HepG2 (cell line): Measurements from ENCODE around the gene MYO1C. TPM values are rescaled to one million over a fixed set of nuclear protein-coding genes. Genes with fewer than 3 reads are reported as not detected.

Source experiments
- ADNP ChIP-seq: sonication (generic); formaldehyde crosslinking; IDR thresholded peaks from 2 replicates; pipeline ENCODE4 v1.4.0; 2020; ENCODE audit warnings: missing genetic modification reagents
- ATF1 ChIP-seq: IDR thresholded peaks from 2 replicates; pipeline ENCODE4 v1.6.1; 2016; ENCODE audit warnings: mild to moderate bottlenecking, control low read depth
- CHD4 ChIP-seq: fragments of 200-600 bp; sonication (generic); IDR thresholded peaks from 2 replicates; pipeline ENCODE4 v1.7.0; 2017; ENCODE audit warnings: mild to moderate bottlenecking, low read length, borderline replicate concordance
- FLYWCH1 ChIP-seq: sonication (generic); formaldehyde crosslinking; IDR thresholded peaks from 2 replicates; pipeline ENCODE4 v1.8.1; 2023; ENCODE audit warnings: mild to moderate bottlenecking, missing genetic modification reagents
- KDM5B ChIP-seq: sonication (generic); formaldehyde crosslinking; IDR thresholded peaks from 2 replicates; pipeline ENCODE4 v1.4.0; 2020; ENCODE audit warnings: missing genetic modification reagents, mild to moderate bottlenecking, borderline replicate concordance
- MBD4 ChIP-seq: IDR thresholded peaks from 2 replicates; pipeline ENCODE4 v1.6.1; 2012; ENCODE audit warnings: low read length, inconsistent platforms, borderline replicate concordance
- NFE2 ChIP-seq: sonication (generic); formaldehyde crosslinking; IDR thresholded peaks from 2 replicates; pipeline ENCODE4 v1.4.0; 2020; ENCODE audit warnings: missing genetic modification reagents
- NFIC ChIP-seq: IDR thresholded peaks from 2 replicates; pipeline ENCODE4 v1.6.1; 2012; ENCODE audit warnings: mild to moderate bottlenecking, low read length, inconsistent platforms
- PRPF4 ChIP-seq: fragments of 200-400 bp; formaldehyde crosslinking; IDR thresholded peaks from 2 replicates; pipeline ENCODE4 v1.6.1; 2016; ENCODE audit warnings: low read length, low read depth; ENCODE audit not compliant: poor library complexity, severe bottlenecking
- RFX3 ChIP-seq: IDR thresholded peaks from 2 replicates; pipeline ENCODE4 v1.6.1; 2016; ENCODE audit warnings: missing biosample characterization, missing genetic modification reagents
- SNRNP70 ChIP-seq: fragments of 200-400 bp; formaldehyde crosslinking; IDR thresholded peaks from 2 replicates; pipeline ENCODE4 v1.6.1; 2017; ENCODE audit warnings: mild to moderate bottlenecking, low read depth, low read length, moderate library complexity
- TCF7 ChIP-seq: sonication (generic); IDR thresholded peaks from 2 replicates; pipeline ENCODE4 v1.6.1; 2016; ENCODE audit warnings: antibody characterized with exemption, low read depth
- TOE1 ChIP-seq: sonication (generic); formaldehyde crosslinking; IDR thresholded peaks from 2 replicates; pipeline ENCODE4 v1.4.0; 2020; ENCODE audit warnings: mild to moderate bottlenecking, missing genetic modification reagents
- ZBTB8A ChIP-seq: sonication (generic); formaldehyde crosslinking; IDR thresholded peaks from 2 replicates; pipeline ENCODE4 v1.4.0; 2020; ENCODE audit warnings: mild to moderate bottlenecking, low read depth, missing genetic modification reagents, borderline replicate concordance
- ZNF337 ChIP-seq: sonication (generic); formaldehyde crosslinking; IDR thresholded peaks from 2 replicates; pipeline ENCODE4 v1.5.1; 2020; ENCODE audit warnings: missing genetic modification reagents, low read depth, mild to moderate bottlenecking, borderline replicate concordance
- ZNF510 ChIP-seq: sonication (generic); formaldehyde crosslinking; IDR thresholded peaks from 2 replicates; pipeline ENCODE4 v1.4.0; 2020; ENCODE audit warnings: low read depth, mild to moderate bottlenecking, missing genetic modification reagents
- ZNF558 ChIP-seq: sonication (generic); formaldehyde crosslinking; IDR thresholded peaks from 2 replicates; pipeline ENCODE4 v1.9.0; 2022; ENCODE audit warnings: mild to moderate bottlenecking, missing genetic modification reagents, borderline replicate concordance
- ZNF577 ChIP-seq: sonication (generic); formaldehyde crosslinking; IDR thresholded peaks from 2 replicates; pipeline ENCODE4 v1.4.0; 2020; ENCODE audit warnings: mild to moderate bottlenecking, low read depth, missing genetic modification reagents, borderline replicate concordance
- ZNF644 ChIP-seq: IDR thresholded peaks from 2 replicates; pipeline ENCODE4 v1.6.1; 2016; ENCODE audit warnings: low read depth
- ZNF850 ChIP-seq: sonication (generic); formaldehyde crosslinking; conservative IDR thresholded peaks from 2 replicates; pipeline ENCODE4 v1.9.0; 2021; ENCODE audit warnings: mild to moderate bottlenecking, missing genetic modification reagents
- polyA plus RNA-seq, 8 experiments: library from polyadenylated mRNA; depleted of rRNA in 3 of 8; stranded (reverse) in 7 of 8; unstranded in 1 of 8; fragments of >200 nt; fragmentation: Illumina TruSeq in 4 of 8; extraction: Trizol in 4 of 8; gene quantifications; 2 replicates each; pipeline versions ENCODE4 v1.2.1 to v1.2.3, GENCODE V29; 2011 to 2016; ENCODE audit warnings: low read depth in 4 of 8, missing spikeins in 1 of 8, mixed read lengths in 1 of 8; ENCODE audit not compliant: insufficient read depth in 1 of 8
- total RNA-seq, 5 experiments: library from RNA; depleted of rRNA; stranded (reverse); fragments of >200 nt; fragmentation: Illumina TruSeq; extraction: Trizol; gene quantifications; 2 replicates each; pipeline ENCODE4 v1.2.3, GENCODE V29; 2016; ENCODE audit warnings: low read depth in 1 of 5
- TF ChIP-seq, protein P1 (sequence below): sonication (generic); formaldehyde crosslinking; conservative IDR thresholded peaks from 2 replicates; pipeline ENCODE4 v1.4.0; 2020; ENCODE audit warnings: mild to moderate bottlenecking, missing genetic modification reagents, moderate library complexity
- TF ChIP-seq, protein P2 (sequence below): conservative IDR thresholded peaks from 2 replicates; pipeline ENCODE4 v1.6.1; 2018; ENCODE audit warnings: missing genetic modification reagents
- TF ChIP-seq, protein P3 (sequence below): sonication (generic); formaldehyde crosslinking; IDR thresholded peaks from 2 replicates; pipeline ENCODE4 v1.4.0; 2020; ENCODE audit warnings: missing genetic modification reagents
- TF ChIP-seq, protein P4 (sequence below): sonication (generic); formaldehyde crosslinking; IDR thresholded peaks from 2 replicates; pipeline ENCODE4 v1.5.0; 2020; ENCODE audit warnings: mild to moderate bottlenecking, missing genetic modification reagents

Gene MYO1C
- total and polyA plus RNA-seq, 2 of the 13 experiments (the other 11 are each of a cell fraction or from before 2014, with no cell fraction given), result 22.7 to 40.8 TPM

DNA sequence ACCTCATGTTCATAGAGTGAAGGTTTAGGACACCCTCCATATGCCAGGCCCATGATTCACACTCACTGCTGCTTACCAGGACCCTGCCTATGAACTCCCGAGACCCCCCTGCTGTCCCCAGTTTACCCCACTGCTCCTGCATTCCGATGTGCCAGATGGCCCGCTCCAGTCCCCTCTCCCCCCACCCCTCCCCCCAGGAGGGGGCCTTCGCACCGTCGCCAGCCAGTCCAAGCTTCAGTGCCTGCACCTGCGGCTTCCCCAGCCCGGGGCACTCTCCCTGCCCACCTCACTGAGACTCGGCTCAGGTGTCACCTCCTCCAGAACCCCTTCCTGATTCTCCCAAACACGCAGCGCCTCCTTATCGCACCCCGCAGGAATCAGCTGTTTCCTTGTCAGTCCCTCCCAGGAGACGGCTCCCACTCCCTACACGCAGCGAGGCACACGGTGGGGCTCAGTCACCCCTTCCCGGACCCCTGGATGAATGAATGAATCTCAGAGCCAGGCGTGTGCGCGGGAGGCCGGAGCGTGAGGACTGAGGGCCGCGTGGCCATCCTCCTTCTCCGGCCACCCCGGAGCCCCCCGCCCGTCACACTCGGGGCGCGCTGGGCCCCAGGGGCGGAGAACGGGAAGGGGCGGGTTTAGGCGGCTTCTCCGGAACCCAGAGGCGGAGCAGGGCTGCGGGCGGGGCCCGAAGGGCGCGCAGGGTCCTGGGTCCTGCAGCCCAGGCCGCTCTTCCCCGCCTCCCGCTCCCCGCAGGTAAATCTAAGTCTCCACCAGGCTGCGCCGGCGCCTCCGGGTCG lies 1.6 kb downstream of the MYO1C start (continued):
- TF ChIP-seq, protein P1, sequence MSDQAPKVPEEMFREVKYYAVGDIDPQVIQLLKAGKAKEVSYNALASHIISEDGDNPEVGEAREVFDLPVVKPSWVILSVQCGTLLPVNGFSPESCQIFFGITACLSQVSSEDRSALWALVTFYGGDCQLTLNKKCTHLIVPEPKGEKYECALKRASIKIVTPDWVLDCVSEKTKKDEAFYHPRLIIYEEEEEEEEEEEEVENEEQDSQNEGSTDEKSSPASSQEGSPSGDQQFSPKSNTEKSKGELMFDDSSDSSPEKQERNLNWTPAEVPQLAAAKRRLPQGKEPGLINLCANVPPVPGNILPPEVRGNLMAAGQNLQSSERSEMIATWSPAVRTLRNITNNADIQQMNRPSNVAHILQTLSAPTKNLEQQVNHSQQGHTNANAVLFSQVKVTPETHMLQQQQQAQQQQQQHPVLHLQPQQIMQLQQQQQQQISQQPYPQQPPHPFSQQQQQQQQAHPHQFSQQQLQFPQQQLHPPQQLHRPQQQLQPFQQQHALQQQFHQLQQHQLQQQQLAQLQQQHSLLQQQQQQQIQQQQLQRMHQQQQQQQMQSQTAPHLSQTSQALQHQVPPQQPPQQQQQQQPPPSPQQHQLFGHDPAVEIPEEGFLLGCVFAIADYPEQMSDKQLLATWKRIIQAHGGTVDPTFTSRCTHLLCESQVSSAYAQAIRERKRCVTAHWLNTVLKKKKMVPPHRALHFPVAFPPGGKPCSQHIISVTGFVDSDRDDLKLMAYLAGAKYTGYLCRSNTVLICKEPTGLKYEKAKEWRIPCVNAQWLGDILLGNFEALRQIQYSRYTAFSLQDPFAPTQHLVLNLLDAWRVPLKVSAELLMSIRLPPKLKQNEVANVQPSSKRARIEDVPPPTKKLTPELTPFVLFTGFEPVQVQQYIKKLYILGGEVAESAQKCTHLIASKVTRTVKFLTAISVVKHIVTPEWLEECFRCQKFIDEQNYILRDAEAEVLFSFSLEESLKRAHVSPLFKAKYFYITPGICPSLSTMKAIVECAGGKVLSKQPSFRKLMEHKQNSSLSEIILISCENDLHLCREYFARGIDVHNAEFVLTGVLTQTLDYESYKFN (CRISPR knock-in tag), result peak; percentile 67
- TF ChIP-seq FLYWCH1 (CRISPR knock-in tag) (no peak), NFIC (no peak), TOE1 (CRISPR knock-in tag) (no peak), ZNF558 (no peak; the same call in 1 of the 2 replicates), ATF1 (no peak), ZNF337 (CRISPR knock-in tag) (no peak), PRPF4 (no peak), TCF7 (no peak), ZNF850 (CRISPR knock-in tag) (0 out of 2 replicates have a peak, but pooled peaks have one; percentile 50), SNRNP70 (no peak), ZBTB8A (CRISPR knock-in tag) (no peak), ZNF510 (no peak), ZNF644 (CRISPR knock-in tag) (no peak), KDM5B (peak; percentile 76; the same call in 1 of the 2 replicates), RFX3 (CRISPR knock-in tag) (no peak), NFE2 (CRISPR knock-in tag) (no peak), ZNF577 (CRISPR knock-in tag) (no peak), ADNP (CRISPR knock-in tag) (no peak), CHD4 (no peak), MBD4 (no peak)
- TF ChIP-seq, protein P2, sequence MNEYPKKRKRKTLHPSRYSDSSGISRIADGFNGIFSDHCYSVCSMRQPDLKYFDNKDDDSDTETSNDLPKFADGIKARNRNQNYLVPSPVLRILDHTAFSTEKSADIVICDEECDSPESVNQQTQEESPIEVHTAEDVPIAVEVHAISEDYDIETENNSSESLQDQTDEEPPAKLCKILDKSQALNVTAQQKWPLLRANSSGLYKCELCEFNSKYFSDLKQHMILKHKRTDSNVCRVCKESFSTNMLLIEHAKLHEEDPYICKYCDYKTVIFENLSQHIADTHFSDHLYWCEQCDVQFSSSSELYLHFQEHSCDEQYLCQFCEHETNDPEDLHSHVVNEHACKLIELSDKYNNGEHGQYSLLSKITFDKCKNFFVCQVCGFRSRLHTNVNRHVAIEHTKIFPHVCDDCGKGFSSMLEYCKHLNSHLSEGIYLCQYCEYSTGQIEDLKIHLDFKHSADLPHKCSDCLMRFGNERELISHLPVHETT, result 0 out of 2 replicates have a peak, but pooled peaks have one; percentile 68
- TF ChIP-seq, protein P3, sequence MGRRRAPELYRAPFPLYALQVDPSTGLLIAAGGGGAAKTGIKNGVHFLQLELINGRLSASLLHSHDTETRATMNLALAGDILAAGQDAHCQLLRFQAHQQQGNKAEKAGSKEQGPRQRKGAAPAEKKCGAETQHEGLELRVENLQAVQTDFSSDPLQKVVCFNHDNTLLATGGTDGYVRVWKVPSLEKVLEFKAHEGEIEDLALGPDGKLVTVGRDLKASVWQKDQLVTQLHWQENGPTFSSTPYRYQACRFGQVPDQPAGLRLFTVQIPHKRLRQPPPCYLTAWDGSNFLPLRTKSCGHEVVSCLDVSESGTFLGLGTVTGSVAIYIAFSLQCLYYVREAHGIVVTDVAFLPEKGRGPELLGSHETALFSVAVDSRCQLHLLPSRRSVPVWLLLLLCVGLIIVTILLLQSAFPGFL, result no peak
- TF ChIP-seq, protein P4, sequence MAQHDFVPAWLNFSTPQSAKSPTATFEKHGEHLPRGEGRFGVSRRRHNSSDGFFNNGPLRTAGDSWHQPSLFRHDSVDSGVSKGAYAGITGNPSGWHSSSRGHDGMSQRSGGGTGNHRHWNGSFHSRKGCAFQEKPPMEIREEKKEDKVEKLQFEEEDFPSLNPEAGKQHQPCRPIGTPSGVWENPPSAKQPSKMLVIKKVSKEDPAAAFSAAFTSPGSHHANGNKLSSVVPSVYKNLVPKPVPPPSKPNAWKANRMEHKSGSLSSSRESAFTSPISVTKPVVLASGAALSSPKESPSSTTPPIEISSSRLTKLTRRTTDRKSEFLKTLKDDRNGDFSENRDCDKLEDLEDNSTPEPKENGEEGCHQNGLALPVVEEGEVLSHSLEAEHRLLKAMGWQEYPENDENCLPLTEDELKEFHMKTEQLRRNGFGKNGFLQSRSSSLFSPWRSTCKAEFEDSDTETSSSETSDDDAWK (CRISPR knock-in tag), result no peak
